Fibroblast of the aortic adventitia (primary cell): ENCODE results near the gene CGB3. TPM values are rescaled to one million over a fixed set of nuclear protein-coding genes. Genes with fewer than 3 reads are reported as not detected.
"Not testable (repeated sequence)": the region's sequence is repeated elsewhere in the genome, so short reads cannot be mapped to it uniquely, and the experiment has no call there.

Experiments
- DNase-seq: peaks from one replicate; pipeline ENCODE4 v3.0.0-alpha.2; 2010; ENCODE audit warnings: low read depth
- H3K4me3 ChIP-seq: 2 replicates; pipeline ENCODE4 v1.5.1; 2011; ENCODE audit warnings: low read depth, mild to moderate bottlenecking, control low read depth, low read length, moderate library complexity
- CTCF ChIP-seq: IDR thresholded peaks from 2 replicates; pipeline ENCODE4 v1.5.1; 2011; ENCODE audit warnings: mild to moderate bottlenecking, low read length, control low read depth, inconsistent platforms; ENCODE audit not compliant: insufficient read depth
- total RNA-seq: library from RNA; depleted of rRNA; stranded (reverse); fragments of >200 nt; gene quantifications from 2 replicates; pipeline ENCODE4 v1.2.3, GENCODE V29; 2012; ENCODE audit warnings: low replicate concordance

CGB3 gene
- total RNA-seq, 1 donor: not detected

GRCh38 chr19:49031642-49032301 lies 7.6 kb upstream of the CGB3 start, which contains the start of gene CGB2:
TSS of gene CGB2 (plus strand) at chr19:49031890. CDS start at chr19:49032096, 206 bp downstream.
- TF ChIP-seq CTCF: peak; percentile 31
- not testable (repeated sequence) for H3K4me3 ChIP-seq, DNase-seq

DNA sequence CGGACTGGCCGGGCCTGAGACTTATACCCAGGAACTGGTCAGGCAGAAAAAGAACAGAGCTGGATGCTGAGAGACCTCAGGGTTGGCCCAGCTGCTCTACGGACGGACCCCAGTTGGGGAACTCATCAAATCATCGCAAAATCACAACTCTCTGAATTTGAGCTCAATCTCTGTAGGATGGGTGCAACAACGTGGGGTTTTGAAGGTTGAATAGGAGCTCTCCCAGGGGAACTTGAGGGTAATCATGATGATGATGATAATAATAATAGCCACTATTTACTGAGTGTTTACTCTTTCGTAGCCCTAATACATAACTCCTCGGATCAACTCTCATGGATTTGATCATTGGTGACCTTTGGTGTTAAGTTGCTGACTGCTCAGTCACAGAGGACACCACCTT lies 6.2 kb upstream of the CGB3 start:
- DNase-seq: not testable (repeated sequence)

GRCh38 chr19:49029749-49030148 lies 5.6 kb upstream of the CGB3 start:
- not testable (repeated sequence) for DNase-seq

More for the DNA sequence above, 6.2 kb upstream of the CGB3 start:
- H3K4me3 ChIP-seq: not testable (repeated sequence)

DNA sequence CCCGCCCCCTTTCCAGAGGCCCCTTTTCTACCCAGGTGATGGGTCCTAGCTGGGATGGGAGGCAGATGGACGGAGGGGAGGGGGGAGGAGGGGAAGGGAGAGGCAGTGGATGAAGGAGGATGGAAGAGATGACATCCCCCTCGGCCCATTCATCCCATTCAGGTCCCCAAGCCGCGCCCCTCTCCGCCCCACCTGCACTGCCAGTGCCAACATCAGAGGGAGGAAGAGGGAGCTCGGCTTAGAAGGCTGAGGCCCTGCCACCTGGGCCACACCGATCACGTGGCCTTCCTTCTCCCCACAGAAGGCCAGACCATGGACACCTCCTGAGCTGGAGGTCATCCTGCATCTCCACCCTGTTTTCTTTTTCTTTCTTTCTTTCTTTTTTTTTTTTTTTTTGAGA lies 4.6 kb upstream of the CGB3 start:
- not testable (repeated sequence) for H3K4me3 ChIP-seq, DNase-seq

More at GRCh38 chr19:49029749-49030148, 5.6 kb upstream of the CGB3 start:
- H3K4me3 ChIP-seq: not testable (repeated sequence)

DNA sequence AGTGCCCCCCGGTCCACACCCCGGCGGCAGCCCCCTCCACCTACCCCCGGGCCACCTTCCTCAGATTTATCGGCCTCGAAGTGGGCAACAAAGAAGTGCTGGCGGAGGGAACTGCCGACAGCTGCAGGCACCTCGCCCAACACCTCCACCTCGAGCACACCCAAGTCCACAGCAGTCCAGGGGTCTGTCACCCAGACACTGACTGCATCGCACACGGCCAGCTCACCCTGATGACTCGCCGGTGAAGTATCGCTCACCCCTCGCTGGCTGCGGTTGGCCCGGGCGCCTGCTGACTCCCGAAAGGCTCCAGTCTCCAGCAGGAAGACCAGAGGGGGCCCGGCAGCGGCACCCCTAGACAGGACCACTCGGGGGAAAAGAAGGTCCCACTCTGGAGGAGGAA lies 1.5 kb upstream of the CGB3 start:
- not testable (repeated sequence) for DNase-seq

DNA sequence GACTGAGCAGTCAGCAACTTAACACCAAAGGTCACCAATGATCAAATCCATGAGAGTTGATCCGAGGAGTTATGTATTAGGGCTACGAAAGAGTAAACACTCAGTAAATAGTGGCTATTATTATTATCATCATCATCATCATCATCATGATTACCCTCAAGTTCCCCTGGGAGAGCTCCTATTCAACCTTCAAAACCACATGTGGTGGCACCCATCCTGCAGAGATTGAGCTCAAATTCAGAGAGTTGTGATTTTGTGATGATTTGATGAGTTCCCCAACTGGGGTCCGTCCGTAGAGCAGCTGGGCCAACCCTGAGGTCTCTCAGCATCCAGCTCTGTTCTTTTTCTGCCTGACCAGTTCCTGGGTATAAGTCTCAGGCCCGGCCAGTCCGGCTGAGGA lies 955 bp upstream of the CGB3 start:
- not testable (repeated sequence) for H3K4me3 ChIP-seq, DNase-seq

More for the DNA sequence above, 1.5 kb upstream of the CGB3 start:
- not testable (repeated sequence) for H3K4me3 ChIP-seq

DNA sequence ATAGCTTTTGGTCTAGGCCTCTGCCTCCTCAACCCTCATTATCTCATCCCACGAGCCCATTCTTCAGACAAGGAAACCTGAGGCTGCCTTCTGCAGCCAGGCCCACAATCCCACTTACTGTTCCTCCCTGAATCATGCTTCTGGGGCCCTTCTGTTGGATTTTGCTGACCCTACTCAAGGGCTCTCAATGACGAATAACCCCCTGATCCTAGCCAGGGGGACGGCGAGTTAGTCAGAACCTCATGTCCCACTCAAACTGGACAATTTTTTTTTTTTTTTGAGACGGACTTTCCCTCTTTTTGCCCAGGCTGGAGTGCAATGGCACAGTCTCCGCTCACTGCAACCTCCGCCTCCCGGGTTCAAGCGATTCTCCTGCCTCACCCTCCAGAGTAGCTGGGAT lies 2.0 kb downstream of the CGB3 start:
- DNase-seq: no peak
- no peak for TF ChIP-seq CTCF

DNA sequence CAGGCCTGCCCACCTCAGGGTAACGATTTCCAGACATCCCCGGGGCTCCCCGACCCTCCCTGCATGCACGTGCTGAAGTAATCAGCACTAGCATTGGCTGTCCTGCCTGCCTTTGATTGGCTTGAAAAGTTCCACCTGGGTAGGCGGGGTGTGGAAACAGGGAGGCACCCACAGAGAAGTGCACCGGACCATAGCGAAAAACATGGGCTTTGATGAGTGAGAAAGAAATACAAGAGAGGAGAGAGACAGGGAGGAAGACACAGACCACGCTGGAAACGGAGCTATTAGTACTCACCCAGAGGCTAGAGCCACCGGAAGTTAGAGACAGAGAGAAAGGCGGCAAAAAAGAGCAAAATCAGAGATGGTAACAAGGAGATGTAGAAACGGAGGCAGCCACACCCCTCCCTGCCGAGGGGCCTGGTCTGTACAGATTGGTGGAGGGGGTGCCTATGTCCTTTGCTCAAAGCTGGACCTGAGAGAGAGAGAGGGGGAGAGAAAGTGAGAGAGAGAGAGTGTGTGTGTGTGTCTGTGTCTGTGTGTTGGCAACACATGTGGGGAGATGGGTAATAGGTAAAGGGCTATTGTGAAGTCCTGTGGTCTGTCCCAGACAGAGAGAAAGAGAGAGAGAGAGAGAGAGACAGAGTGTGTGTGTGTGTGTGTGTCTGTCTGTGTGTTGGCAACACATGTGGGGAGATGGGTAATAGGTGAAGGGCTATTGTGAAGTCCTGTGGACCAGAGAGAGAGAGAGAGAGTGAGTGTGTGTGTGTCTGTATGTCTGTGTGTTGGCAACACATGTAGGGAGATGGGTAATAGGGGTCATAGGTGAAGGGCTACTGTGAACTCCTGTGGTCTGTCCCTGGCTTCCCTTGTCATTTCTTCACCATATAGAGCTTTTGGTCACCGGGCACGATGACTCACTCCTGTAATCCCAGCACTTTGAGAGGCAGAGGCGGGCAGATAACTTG lies 2.9 kb downstream of the CGB3 start:
- no peak overlapping the region for H3K4me3 ChIP-seq
- no peak for DNase-seq
- no peak for TF ChIP-seq CTCF

More for the DNA sequence above, 2.0 kb downstream of the CGB3 start:
- H3K4me3 ChIP-seq: no peak overlapping the region

DNA sequence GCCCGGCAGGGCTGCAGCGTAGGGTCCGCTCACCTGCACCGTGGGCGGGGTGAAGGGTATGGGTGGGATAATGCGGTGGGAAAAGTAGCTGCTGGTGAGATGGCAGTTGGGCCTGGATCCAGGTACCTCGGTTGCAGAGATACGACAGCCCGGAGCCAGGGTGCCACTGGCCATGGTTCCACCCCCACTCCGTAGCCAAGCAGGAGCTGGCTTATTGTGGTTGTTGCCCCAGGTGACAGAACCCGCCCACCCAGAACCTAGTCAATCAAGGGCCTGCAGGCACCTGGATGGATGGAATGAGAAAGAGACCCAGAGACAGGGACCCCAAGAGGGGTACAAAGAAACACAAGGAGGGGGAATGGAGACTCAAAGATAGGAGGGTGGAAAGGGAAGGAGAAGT lies 3.8 kb downstream of the CGB3 start:
- no peak for TF ChIP-seq CTCF
- H3K4me3 ChIP-seq: no peak overlapping the region
- DNase-seq: no peak
